ENCODE measurements around the gene NCF4.
A peak's percentile ranks its signal among the peaks of the same experiment; 100 is the strongest.

Gene NCF4

DNA sequence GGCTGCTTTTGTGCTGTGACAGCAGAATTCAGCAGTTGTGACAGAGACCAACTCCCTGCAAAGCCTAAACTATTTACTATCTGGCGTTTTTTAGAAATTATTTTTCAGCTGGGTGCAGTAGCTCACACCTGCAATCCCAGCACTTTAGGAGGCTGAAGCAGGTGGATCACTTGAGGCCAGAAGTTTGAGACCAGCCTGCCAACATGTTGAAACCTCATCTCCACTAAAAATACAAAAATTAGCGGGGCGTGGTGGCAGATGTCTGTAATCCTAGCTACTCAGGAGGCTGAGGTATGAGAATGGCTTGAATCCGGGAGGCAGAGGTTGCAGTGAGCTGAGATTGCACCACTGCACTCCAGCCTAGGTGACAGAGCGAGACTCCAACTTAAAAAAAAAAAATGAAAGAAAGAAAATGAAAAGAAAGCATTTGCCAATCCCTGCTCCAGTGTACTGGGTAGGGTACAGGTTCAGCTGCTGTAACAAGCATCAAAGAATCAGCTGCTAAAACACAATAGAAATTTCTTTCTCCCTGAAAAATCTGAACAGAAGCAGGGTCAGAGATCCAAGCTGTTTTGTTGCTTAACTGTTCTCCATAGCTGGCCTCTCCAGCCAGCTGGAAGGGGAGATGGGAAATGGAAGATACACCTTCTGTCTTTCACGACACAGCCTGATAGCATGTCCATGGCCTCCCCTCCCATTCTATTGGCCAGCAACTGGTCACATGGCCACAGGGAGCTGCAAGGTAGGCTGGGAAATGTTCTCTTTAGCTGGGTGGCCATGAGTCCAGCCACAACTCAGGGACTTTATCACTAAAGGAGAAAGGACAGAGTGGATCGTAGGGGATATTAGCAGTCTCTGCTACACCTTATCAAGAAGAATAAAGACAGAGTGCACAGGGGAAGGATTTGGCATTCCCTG is 8.5 kb upstream of the NCF4 start:
- TF ChIP-seq, protein P1, sequence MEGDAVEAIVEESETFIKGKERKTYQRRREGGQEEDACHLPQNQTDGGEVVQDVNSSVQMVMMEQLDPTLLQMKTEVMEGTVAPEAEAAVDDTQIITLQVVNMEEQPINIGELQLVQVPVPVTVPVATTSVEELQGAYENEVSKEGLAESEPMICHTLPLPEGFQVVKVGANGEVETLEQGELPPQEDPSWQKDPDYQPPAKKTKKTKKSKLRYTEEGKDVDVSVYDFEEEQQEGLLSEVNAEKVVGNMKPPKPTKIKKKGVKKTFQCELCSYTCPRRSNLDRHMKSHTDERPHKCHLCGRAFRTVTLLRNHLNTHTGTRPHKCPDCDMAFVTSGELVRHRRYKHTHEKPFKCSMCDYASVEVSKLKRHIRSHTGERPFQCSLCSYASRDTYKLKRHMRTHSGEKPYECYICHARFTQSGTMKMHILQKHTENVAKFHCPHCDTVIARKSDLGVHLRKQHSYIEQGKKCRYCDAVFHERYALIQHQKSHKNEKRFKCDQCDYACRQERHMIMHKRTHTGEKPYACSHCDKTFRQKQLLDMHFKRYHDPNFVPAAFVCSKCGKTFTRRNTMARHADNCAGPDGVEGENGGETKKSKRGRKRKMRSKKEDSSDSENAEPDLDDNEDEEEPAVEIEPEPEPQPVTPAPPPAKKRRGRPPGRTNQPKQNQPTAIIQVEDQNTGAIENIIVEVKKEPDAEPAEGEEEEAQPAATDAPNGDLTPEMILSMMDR (IDR thresholded peaks at IDR 0.05; ENCODE audit: low read depth, low read length): no peak
- no peak for DNase-seq (ENCODE audit: extremely low read depth, low read depth)

DNA sequence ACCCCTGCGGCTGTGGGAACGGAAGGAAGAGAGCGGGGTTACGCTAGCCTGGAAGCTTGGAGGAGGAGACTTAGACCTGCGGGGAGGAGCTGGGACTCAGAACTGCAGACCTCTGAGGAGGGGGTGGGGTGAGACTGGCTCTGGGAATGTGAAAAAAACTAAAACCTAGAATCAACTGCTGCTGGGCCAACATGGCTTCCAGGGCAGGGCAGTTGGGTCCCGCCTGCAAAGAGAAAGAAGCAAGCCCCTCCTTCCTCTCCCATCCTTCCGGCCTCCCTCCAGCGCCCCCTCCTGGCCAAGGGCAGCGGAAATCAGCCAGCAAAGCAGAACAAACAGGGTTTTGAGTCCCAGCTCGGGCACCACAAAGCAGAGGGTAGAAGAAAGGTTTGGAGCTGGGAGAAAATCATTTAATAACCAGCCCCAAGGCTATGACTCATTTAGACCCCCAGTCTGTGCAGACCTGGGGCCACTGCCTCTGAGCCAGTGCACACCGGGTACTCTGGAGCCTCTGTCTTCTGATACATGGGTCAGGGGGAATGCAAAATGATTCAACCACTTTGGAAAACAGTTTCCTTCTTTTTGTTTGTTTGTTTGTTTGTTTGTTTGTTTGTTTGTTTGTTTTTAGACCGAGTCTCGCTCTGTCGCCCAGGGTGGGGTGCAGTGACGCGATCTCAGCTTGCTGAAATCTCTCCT is 7.3 kb upstream of the NCF4 start:
- no peak for DNase-seq (ENCODE audit: extremely low read depth, low read depth)
- TF ChIP-seq, protein P1 (IDR thresholded peaks at IDR 0.05; ENCODE audit: low read depth, low read length): peak; percentile 46

DNA sequence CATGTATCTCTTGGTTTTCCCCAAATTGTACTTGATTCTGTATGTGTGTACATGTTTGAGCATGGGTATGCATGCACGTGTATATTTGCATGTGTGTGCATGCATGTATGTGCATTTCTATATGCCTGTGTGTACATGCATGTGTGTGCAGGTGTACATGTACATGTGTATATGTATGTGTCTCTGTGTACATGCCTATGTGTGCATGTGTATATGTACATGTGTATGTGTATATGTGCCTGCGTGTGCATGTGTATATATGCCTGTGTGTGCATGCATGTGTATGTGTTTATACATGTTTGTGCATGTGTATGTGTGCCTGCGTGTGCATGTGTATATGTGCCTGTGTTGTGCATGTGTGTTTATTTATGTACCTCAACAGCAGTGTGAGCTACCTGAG is 5.3 kb upstream of the NCF4 start:
- TF ChIP-seq, protein P1 (IDR thresholded peaks at IDR 0.05; ENCODE audit: low read depth, low read length): no peak
- no peak for DNase-seq (ENCODE audit: extremely low read depth, low read depth)

DNA sequence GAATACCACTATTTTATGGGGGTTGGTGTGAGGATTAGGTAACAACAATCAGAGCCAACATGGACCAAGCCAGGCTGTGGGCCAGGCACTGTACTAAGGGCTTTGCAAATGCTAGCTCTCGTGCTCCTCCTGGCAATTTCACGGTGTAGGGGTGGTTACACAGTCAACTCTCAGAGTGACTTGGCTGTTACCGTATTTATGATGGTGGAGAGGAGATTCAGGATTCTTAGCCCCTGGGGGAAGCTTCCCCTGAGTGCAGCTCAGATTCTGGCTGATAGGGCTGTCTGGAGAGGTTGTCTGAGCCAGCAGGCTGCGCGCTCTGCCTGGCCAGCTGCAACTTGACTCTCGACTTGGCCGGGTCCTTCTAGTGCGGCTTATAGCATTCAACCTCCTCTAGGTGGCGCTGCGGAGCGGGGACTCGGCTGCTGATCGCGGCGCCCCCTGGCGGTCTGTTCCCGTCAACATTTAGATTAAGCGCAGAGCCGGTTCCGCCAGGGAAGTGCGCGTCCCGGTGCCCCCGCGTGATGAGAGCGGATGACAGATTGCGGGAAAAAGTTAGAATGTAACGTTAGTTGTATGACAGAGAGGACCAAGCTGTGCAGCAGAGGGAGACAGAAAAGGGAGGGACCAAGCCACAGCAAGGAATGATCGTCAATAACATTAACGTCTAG is 4.5 kb upstream of the NCF4 start:
- TF ChIP-seq, protein P1 (IDR thresholded peaks at IDR 0.05; ENCODE audit: low read depth, low read length): no peak; the same call in none of the 2 replicates
- peak; percentile 64 for DNase-seq (ENCODE audit: extremely low read depth, low read depth)

DNA sequence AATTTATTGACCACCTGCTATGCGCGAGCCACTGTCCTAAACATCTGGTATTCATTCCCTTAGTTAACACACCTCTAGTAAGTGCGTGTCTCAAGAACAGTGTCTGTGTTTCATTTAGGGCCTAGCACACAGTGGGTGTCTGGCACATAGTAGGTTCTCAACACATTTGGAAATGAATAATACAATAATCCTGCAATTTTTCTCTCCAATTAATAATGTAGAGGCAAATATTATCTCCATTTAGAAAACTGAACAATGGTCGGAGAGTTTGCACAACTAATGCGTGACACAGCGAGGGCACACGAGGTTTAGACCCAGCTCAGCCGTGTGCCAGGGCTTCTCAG is 4.0 kb upstream of the NCF4 start:
- no peak for DNase-seq (ENCODE audit: extremely low read depth, low read depth)
- TF ChIP-seq, protein P1 (IDR thresholded peaks at IDR 0.05; ENCODE audit: low read depth, low read length): no peak

DNA sequence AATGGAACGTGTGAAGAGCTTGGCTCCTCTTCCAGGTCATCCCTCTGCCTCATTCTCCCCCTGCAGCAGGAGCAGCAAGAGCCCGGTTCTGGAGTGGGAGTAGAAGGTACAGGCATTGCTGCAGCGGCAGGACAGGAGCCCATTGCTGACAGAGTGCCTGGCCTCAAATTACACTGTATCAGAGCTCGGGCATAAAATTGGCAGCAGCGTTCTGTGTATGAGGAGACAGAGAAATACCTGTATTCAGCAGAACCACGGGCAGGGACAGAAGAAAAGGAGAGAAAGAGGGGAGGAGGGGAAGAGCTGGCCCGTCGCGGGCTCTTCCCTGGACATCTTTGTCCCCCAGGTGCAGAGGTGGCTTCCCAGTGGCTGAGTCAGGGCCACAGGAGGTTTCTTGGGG is 2.6 kb upstream of the NCF4 start:
- TF ChIP-seq, protein P1 (IDR thresholded peaks at IDR 0.05; ENCODE audit: low read depth, low read length): no peak
- DNase-seq (ENCODE audit: extremely low read depth, low read depth): no peak

DNA sequence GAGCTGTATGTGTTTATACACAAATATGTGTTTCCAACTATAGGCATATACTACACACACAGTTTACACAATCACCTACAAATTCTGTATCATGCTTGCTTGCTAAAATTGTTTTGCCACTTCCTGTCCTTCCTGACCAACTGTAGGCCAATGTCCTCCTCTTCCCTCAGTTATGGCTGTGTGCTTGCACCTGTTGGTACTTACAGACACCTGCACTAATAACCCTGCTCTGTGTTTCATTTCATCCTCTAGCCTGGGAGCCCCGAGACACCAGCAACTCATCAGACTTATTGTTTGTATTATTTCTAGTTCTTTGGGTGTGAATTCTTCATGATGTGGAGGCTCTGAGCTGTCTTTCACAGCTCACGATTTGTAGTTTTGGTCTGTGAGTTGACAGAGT is 1.8 kb upstream of the NCF4 start:
- DNase-seq (ENCODE audit: extremely low read depth, low read depth): no peak

More for the DNA sequence above, 1.8 kb upstream of the NCF4 start:
- TF ChIP-seq, protein P1 (IDR thresholded peaks at IDR 0.05; ENCODE audit: low read depth, low read length): no peak

All from AG09319 (cell line).